ENCODE measurements around the gene PHF21B.

DNA sequence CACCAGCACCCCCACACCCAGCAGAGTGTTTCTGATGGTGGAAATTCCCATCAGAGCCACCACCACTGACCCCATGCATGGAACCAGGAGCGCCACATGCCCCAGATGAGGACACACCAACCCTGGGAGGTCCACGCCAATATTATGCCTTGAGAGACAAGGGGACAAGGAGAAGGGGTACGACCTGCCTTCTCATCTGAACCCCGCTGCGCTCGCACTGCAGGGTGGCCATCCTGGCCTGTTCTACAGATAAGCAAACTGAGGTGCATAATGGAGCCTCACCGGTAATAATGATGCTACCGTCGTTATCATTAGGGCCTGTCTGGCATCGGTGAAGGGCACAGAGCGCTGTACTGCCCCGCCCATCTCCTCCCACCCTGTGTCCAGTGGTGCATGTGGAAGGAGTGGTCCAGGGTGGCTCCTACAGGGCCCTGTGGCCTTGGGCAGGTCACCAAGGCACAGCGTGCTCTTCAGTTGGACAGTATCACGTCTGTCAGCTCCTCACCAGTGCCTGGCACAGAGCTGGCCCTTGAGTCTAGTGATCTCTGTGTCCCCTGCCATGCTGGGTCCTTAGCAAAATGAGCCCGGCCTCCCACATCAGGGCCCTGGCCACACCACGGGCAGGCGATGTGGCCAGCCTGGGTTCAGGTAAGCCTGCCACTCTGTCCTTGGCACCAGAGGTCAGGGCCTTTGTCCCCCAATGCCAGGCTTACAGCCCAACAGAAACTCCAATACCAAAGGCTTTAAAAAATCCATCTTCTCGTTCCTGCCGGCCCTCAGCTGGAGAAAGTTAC lies 92.2 kb downstream of the PHF21B start:
- TF ChIP-seq, protein P1, sequence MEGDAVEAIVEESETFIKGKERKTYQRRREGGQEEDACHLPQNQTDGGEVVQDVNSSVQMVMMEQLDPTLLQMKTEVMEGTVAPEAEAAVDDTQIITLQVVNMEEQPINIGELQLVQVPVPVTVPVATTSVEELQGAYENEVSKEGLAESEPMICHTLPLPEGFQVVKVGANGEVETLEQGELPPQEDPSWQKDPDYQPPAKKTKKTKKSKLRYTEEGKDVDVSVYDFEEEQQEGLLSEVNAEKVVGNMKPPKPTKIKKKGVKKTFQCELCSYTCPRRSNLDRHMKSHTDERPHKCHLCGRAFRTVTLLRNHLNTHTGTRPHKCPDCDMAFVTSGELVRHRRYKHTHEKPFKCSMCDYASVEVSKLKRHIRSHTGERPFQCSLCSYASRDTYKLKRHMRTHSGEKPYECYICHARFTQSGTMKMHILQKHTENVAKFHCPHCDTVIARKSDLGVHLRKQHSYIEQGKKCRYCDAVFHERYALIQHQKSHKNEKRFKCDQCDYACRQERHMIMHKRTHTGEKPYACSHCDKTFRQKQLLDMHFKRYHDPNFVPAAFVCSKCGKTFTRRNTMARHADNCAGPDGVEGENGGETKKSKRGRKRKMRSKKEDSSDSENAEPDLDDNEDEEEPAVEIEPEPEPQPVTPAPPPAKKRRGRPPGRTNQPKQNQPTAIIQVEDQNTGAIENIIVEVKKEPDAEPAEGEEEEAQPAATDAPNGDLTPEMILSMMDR (IDR thresholded peaks at IDR 0.05) = no peak
- TF ChIP-seq POLR2A (IDR thresholded peaks at IDR 0.05) = no peak
